Erythroblast (primary cell): ENCODE measurements around the gene BABAM2.

Experiments
- GATA1 ChIP-seq: IDR thresholded peaks from 2 replicates; pipeline ENCODE4 v1.6.1; 2011; ENCODE audit warnings: low read depth, mild to moderate bottlenecking, control low read depth, low read length, moderate library complexity
- POLR2A ChIP-seq: IDR thresholded peaks from 2 replicates; pipeline ENCODE4 v1.6.1; 2011; ENCODE audit warnings: mild to moderate bottlenecking, low read length

- TF ChIP-seq POLR2A (no peak), GATA1 (no peak)
These were observed 239.6 kb downstream of the BABAM2 start for GRCh38 chr2:28129955-28130695.
